GM12874 (cell line): ENCODE results near the gene QKI.

Experiments used
- CTCF ChIP-seq: IDR thresholded peaks from 2 replicates; pipeline ENCODE4 v1.5.1; 2011; ENCODE audit warnings: low read depth, mild to moderate bottlenecking, control low read depth, low read length, moderate library complexity; ENCODE audit not compliant: insufficient read depth

The QKI gene

GRCh38 chr6:163408352-163408991, 6.0 kb upstream of the QKI start:
- no peak for TF ChIP-seq CTCF

GRCh38 chr6:163409712-163410111, 4.8 kb upstream of the QKI start:
- no peak for TF ChIP-seq CTCF

GRCh38 chr6:163412341-163412740, 2.2 kb upstream of the QKI start:
- TF ChIP-seq CTCF = no peak

- no peak for TF ChIP-seq CTCF
These were observed 1.6 kb upstream of the QKI start for GRCh38 chr6:163412801-163413344.

GRCh38 chr6:163413345-163414116, 987 bp upstream of the QKI start:
- no peak for TF ChIP-seq CTCF

- no peak for TF ChIP-seq CTCF
These were observed 565 bp downstream of the QKI start for GRCh38 chr6:163414946-163415619.

GRCh38 chr6:163415620-163416556, 1.4 kb downstream of the QKI start:
- TF ChIP-seq CTCF = no peak
